SK-N-SH (cell line): ENCODE measurements around the gene DNAH9.

Source experiments
- EP300 ChIP-seq, 2 experiments: IDR thresholded peaks; 2 replicates each; pipeline versions ENCODE4 v1.4.0 to v1.6.1; 2012; ENCODE audit warnings: borderline replicate concordance in 1 of 2, low read depth in 1 of 2, low read length in 1 of 2
- EZH2phosphoT487 ChIP-seq: fragments of 200-600 bp; sonication (generic); IDR thresholded peaks from 2 replicates; pipeline ENCODE4 v1.6.1; 2017; ENCODE audit warnings: low read depth, mixed run types, mild to moderate bottlenecking, antibody characterized with exemption, moderate library complexity, borderline replicate concordance
- RFX5 ChIP-seq: IDR thresholded peaks from 2 replicates; pipeline ENCODE4 v1.6.1; 2012; ENCODE audit warnings: mild to moderate bottlenecking, improper control_type of control experiment, low read length

GRCh38 chr17:11627301-11627940 lies 29.2 kb downstream of the DNAH9 start:
- TF ChIP-seq EP300 (IDR thresholded peaks at IDR 0.05; ENCODE audit: borderline replicate concordance in 1 of 2, low read depth in 1 of 2, low read length in 1 of 2): no peak
- no peak for TF ChIP-seq EZH2phosphoT487
- TF ChIP-seq RFX5: no peak
